Loucy (cell line): ENCODE measurements around the gene LAP3.

Source experiments
- H2AFZ ChIP-seq: fragments of 200-600 bp; sonication (generic); 2 replicates; pipeline ENCODE4 v1.6.0; 2016; ENCODE audit warnings: antibody characterized with exemption, mild to moderate bottlenecking, low read length, moderate library complexity
- H3F3A ChIP-seq: fragments of 200-600 bp; 2 replicates; pipeline ENCODE4 v1.6.0; 2016; ENCODE audit warnings: antibody characterized with exemption, low read depth, mild to moderate bottlenecking
- H3K27me3 ChIP-seq: fragments of 200-600 bp; sonication (generic); 2 replicates; pipeline ENCODE4 v1.6.1; 2014; ENCODE audit warnings: low read length, mild to moderate bottlenecking; ENCODE audit not compliant: insufficient read depth, poor library complexity, severe bottlenecking
- H3K36me3 ChIP-seq: fragments of 200-600 bp; sonication (generic); 2 replicates; pipeline ENCODE4 v1.6.1; 2016; ENCODE audit warnings: low read length; ENCODE audit not compliant: insufficient read depth
- H3K4me1 ChIP-seq: fragments of 200-600 bp; sonication (generic); 2 replicates; pipeline ENCODE4 v1.5.1; 2014; ENCODE audit warnings: low read length, mild to moderate bottlenecking; ENCODE audit not compliant: insufficient read depth, poor library complexity, severe bottlenecking
- H3K4me2 ChIP-seq: fragments of 200-600 bp; sonication (generic); 2 replicates; pipeline ENCODE4 v1.6.0; 2014; ENCODE audit warnings: antibody characterized with exemption, low read length, low read depth, mild to moderate bottlenecking; ENCODE audit not compliant: poor library complexity, severe bottlenecking
- H3K4me3 ChIP-seq: fragments of 200-600 bp; sonication (generic); 2 replicates; pipeline ENCODE4 v1.5.1; 2014; ENCODE audit warnings: low read length, mild to moderate bottlenecking, mixed read lengths; ENCODE audit not compliant: poor library complexity, severe bottlenecking
- H3K79me2 ChIP-seq: fragments of 200-600 bp; sonication (generic); 2 replicates; pipeline ENCODE4 v1.6.1; 2014; ENCODE audit warnings: low read length; ENCODE audit not compliant: insufficient read depth
- H3K9ac ChIP-seq: fragments of 200-600 bp; sonication (generic); 2 replicates; pipeline ENCODE4 v1.6.0; 2014; ENCODE audit warnings: mild to moderate bottlenecking, low read depth, low read length, moderate library complexity; ENCODE audit not compliant: poor library complexity, severe bottlenecking
- H3K9me2 ChIP-seq: fragments of 200-600 bp; sonication (generic); replicated peaks from 2 replicates; pipeline ENCODE4 v1.6.1; 2016; ENCODE audit warnings: low read depth, low read length, mixed read lengths
- H3K9me3 ChIP-seq: fragments of 200-600 bp; sonication (generic); 2 replicates; pipeline ENCODE4 v1.6.1; 2014; ENCODE audit warnings: mild to moderate bottlenecking, antibody characterized with exemption, low read length, low read depth; ENCODE audit not compliant: insufficient read depth
- H4K20me1 ChIP-seq: fragments of 200-600 bp; sonication (generic); 2 replicates; pipeline ENCODE4 v1.6.0; 2014; ENCODE audit warnings: antibody characterized with exemption, low read length, mild to moderate bottlenecking; ENCODE audit not compliant: insufficient read depth, poor library complexity, severe bottlenecking
- CTCF ChIP-seq: fragments of 200-600 bp; sonication (generic); conservative IDR thresholded peaks from 2 replicates; pipeline ENCODE4 v1.5.1; 2014; ENCODE audit warnings: mild to moderate bottlenecking, antibody characterized with exemption, low read length
- EZH2phosphoT487 ChIP-seq: fragments of 200-600 bp; IDR thresholded peaks from 2 replicates; pipeline ENCODE4 v1.6.1; 2018; ENCODE audit warnings: antibody characterized with exemption, mild to moderate bottlenecking, moderate library complexity, borderline replicate concordance

LAP3 gene

GRCh38 chr4:17544205-17544604, 32.8 kb upstream of the LAP3 start:
- H3K4me3 ChIP-seq, result no peak overlapping the region
- no peaks in the 10 kb centered on the region for H3K27me3 ChIP-seq
- no peak overlapping the region for H3K4me2 ChIP-seq
- H3K36me3 ChIP-seq, result no peaks in the 10 kb centered on the region
- H3K9me3 ChIP-seq, result no peaks in the 10 kb centered on the region
- TF ChIP-seq EZH2phosphoT487, result no peak
- no peak for TF ChIP-seq CTCF
- no peaks in the 10 kb centered on the region for H3K79me2 ChIP-seq
- H2AFZ ChIP-seq, result no peak overlapping the region
- no peaks in the 10 kb centered on the region for H3K9me2 ChIP-seq
- H3F3A ChIP-seq, result no peaks in the 10 kb centered on the region
- H4K20me1 ChIP-seq, result no peaks in the 10 kb centered on the region
- no peak overlapping the region for H3K9ac ChIP-seq
- H3K4me1 ChIP-seq, result peaks cover 4% of the 10 kb centered on the region

- Histone ChIP-seq H2AFZ (no peak overlapping the region), H3K9me2 (no peaks in the 10 kb centered on the region), H3K9me3 (no peaks in the 10 kb centered on the region), H3K79me2 (no peaks in the 10 kb centered on the region), H4K20me1 (no peaks in the 10 kb centered on the region), H3K27me3 (no peaks in the 10 kb centered on the region), H3K4me3 (no peak overlapping the region), H3K4me1 (peaks cover 4% of the 10 kb centered on the region), H3F3A (no peaks in the 10 kb centered on the region), H3K36me3 (no peaks in the 10 kb centered on the region), H3K4me2 (no peak overlapping the region), H3K9ac (no peak overlapping the region)
- TF ChIP-seq CTCF (no peak), EZH2phosphoT487 (no peak)
These were observed 32.2 kb upstream of the LAP3 start for GRCh38 chr4:17544831-17545234.

GRCh38 chr4:17545374-17546140, 31.4 kb upstream of the LAP3 start:
- Histone ChIP-seq H2AFZ (no peak overlapping the region), H3K4me1 (peaks cover 4% of the 10 kb centered on the region), H3K4me3 (no peak overlapping the region), H3K9me2 (no peaks in the 10 kb centered on the region), H3K27me3 (no peaks in the 10 kb centered on the region), H3F3A (no peaks in the 10 kb centered on the region), H4K20me1 (no peaks in the 10 kb centered on the region), H3K36me3 (no peaks in the 10 kb centered on the region), H3K4me2 (no peak overlapping the region), H3K9ac (no peak overlapping the region), H3K9me3 (no peaks in the 10 kb centered on the region), H3K79me2 (no peaks in the 10 kb centered on the region)
- TF ChIP-seq CTCF (no peak), EZH2phosphoT487 (no peak)
